CD4-positive, alpha-beta T cell treated with Interleukin-12 subunit alpha and Interleukin-12 subunit beta, for 1 hour (primary cell): ENCODE data around the gene MRPL27.

Experiments
- DNase-seq: peaks from one replicate; pipeline ENCODE4 v3.0.0-alpha.2; 2020

MRPL27 gene

DNA sequence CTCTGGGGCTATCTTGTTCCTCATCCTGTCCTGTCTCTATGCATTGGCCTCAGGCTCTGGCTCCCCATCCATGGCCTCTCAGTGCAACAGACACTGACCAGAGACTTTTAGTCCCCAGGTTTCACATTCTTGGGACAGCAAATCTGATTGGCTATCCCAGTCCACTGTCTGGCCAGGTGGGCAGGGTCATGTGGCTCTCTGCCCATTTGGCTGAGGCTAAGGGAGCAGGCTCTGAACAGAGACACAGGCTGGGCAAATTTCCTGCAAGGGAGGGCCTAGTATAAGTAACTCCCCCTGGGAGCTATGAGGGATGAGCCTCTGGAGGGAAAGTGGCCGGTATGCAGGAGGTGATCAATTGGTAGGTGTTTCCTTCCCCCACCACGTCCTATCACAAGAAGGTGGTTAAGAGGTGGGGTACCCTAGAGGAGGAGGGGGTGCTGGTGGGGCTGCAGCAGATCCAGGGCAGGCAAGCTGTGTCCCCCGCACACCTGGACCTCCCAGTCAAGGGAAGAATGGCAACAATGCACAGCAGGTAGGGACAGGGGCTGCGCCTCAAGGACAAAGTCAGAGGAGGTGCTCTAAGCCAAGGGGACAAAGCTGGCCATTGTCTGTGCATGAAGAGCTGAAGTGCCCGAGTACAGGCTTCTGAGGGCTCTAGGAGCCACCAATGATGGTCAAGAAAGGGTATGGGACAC is 13.8 kb downstream of the MRPL27 start:
- no peak for DNase-seq

DNA sequence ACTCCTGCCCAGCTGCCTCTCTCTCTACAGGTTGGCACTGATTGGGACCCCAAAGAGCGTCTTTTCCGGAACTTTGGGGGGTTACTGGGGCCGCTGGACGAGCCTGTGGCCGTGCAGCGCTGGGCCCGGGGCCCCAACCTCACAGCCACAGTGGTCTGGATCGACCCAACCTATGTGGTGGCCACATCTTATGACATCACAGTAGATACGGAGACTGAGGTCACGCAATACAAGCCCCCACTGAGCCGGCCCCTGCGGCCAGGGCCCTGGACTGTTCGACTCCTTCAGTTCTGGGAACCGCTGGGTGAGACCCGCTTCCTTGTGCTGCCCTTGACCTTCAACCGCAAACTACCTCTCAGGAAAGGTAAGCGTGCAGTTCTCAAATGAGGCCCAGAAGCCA is 14.8 kb downstream of the MRPL27 start:
- no peak for DNase-seq

- no peak for DNase-seq
Observed at GRCh38 chr17:50356892-50357510, 16.0 kb downstream of the MRPL27 start.

DNA sequence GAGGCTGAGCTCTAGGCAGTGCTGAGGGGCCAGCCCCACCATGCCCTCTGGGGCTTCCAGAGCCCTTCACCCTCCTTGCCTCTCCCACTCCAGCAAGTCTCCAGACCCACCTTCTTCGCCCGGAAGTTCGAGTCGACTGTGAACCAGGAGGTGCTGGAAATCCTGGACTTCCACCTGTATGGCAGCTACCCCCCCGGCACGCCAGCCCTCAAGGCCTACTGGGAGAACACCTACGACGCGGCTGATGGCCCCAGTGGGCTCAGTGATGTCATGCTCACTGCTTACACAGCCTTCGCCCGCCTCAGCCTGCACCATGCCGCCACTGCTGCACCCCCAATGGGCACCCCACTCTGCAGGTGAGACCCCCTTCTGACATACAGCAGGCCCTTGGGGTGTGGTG is 16.6 kb downstream of the MRPL27 start:
- DNase-seq, result no peak

DNA sequence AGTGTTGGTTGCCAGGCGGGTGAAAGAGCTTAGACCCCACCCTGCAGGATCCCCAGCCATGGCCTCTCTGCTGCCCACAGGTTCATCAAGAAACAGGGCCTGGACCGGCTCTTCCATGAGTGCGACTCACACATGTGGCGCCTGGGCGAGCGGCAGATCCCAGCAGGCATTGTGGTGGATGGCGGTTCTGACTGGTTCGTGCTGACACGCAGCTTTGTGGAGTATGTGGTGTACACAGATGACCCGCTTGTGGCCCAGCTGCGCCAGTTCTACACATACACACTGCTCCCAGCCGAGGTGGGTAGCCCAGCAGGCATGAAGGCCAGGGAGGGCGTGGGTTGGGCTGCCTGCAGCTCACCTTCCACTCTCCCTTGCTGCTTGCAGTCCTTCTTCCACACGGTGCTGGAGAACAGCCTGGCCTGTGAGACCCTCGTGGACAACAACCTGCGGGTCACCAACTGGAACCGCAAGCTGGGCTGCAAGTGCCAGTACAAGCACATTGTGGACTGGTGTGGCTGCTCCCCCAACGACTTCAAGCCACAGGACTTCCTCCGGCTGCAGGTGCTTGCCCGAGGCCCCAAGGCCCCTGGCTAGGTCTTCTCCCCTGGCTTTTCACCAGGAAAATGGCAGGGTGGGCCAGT is 17.2 kb downstream of the MRPL27 start:
- DNase-seq, result no peak

GRCh38 chr17:50355336-50355700 is 17.7 kb downstream of the MRPL27 start:
- DNase-seq, result no peak

DNA sequence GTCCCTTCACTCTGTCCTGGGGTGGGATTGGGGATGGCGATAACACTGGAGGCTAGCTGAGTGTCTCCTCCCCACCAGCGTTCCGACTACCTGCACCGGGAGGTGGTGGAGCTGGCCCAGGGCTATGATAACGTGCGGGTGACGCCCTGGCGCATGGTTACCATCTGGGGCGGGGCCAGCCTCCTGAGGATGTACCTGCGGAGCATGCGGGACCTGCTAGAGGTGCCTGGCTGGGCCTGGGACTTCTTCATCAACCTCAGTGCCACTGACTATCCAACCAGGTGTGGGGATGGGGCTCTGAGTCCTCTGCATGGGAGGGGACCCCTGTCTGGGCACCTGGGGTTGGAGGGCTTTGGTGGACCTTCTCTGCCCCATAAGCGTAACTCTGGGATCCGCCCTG is 18.2 kb downstream of the MRPL27 start:
- DNase-seq, result no peak

- DNase-seq, result no peak
Observed at GRCh38 chr17:50354198-50354597, 18.8 kb downstream of the MRPL27 start.

GRCh38 chr17:50353600-50354195 is 19.3 kb downstream of the MRPL27 start:
- DNase-seq, result no peak

GRCh38 chr17:50352693-50353599 is 20.0 kb downstream of the MRPL27 start:
- no peak for DNase-seq

GRCh38 chr17:50352072-50352692 is 20.8 kb downstream of the MRPL27 start:
- DNase-seq, result no peak

DNA sequence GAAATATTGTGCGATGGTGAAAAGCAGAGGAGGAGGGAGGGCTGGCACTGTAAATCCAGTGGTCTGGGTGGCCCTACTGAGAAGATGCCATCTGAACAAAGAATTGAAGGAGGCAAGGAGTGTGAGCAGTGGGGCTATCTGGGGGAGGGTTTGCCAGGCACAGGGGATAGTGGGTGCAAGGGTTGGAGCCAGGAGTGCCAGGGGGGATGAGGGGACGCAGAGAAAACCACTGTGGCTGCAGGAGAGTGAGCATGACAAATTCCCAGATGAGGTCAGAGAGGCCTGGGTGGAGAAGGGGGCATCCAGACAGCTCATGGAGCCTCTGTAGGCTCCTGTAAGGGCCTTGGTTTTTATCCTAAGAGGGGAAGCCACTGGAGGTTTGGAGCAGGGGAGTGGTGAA is 22.3 kb downstream of the MRPL27 start:
- no peak for DNase-seq

DNA sequence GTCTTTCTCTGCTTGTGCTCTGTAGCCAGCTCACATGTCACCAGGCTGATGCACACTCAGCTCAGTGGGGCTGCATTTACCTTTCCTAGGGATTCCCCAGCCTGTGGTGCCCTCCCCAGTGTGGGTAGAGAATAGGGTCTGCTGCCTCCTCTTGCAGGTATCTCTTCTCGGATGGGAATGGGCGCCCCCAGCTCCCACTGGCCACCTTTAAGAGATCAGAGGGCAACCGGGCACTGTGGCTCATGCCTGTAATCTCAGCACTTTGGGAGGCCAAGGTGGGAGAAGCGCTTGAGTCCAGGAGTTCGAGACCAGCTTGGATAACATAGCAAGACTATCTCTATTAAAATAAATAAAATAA is 23.8 kb downstream of the MRPL27 start:
- DNase-seq, result no peak

GRCh38 chr17:50348522-50349242 is 24.3 kb downstream of the MRPL27 start:
- no peak for DNase-seq

DNA sequence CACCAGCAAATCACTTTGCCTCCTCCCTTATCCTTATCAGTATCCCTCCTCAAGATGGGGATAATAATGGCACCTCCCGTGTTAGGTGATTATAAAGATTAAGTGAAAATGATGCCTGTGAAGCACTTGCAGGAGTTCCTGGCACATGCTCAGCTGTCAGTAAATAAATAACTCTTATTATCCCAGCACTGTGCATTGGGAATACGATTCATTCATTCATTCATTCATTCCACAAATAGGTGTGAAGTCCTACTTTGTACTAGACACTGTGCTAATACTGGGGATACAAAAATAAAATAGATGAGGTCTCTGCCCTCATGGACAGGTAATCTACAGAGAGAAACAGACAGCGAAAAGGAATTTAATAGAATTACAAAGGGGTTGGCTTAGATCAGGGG is 25.1 kb downstream of the MRPL27 start:
- no peak for DNase-seq

DNA sequence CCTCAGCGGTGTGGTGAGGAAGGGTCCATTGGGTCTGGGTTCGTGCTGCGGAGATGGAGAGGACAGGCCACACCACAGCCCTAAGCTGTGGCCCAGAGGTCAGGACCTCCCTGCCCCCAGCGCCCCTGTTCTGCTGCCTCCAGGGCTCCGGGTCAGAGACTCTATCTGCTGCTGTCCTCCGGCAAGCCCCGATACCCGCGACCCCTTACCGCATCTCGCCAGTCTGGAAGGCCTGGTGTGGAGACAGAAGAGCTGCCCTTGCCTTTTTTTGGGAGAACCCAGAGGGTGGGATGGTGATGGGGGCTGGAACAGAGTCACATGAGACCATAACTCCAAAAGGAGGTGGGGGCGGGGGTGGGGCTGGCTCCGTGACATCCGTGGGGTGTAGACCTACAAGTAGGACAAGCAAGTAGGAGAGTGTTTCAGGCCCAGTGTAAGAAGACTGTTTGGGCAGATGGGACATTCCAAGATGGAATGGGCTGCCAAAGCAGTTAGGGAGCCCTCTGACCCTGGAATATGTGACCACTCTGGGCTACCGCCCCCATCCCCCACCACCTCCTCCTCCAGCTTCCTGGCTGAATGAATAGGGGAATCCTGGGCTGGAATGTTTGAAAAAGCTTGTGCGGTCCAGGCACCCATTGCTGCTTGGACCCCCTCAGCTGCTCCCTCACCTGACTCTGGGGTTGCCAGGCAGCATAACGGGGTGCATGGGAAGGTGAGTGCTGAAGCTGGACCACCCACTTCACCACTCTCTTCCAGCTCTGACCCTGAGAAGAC is 25.7 kb downstream of the MRPL27 start:
- no peak for DNase-seq

GRCh38 chr17:50346313-50347116 is 26.5 kb downstream of the MRPL27 start:
- no peak for DNase-seq

DNA sequence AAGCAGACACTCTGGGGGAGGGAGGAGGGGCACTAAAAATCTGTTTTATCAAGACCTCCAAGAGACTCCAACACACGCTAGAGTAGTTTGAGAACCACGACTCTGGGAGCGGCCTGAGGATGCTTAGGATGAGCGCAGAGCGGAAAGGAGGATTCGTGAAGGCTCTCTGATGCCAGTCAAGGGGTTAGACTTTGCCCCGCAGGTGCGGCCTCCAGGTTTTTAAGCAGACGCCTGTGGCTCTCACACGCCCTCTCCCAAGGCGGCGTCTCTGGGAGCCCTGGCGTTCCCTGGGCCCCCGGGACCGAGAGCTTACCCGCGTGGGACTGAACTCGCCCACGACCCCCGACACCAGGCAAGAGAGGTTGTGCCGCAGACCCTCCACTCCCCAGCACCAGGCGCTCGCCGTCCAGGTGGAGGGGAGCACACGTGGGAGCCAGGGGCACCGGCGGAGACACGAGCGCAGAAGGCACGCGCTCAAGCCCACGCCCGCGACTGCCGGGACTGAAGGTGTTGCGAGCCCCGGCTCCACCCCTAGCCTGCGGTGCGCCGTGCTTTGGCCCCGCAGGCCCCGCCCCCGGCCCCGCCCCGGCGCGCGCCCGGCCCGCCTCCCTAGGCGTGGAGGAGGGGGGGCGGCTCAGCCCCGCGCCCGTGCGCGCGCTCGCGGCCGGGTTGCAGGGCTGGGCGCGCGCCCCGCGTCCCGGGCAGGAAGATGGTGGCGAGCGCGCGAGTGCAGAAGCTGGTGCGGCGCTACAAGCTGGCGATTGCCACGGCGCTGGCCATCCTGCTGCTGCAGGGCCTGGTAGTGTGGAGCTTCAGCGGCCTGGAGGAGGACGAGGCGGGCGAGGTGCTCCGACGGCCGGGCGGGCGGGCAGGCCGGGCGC is 27.3 kb downstream of the MRPL27 start, which contains the start of gene XYLT2:
Gene XYLT2 (plus strand): TSS at position 695 of the 881 bp plus-strand sequence. CDS start 15 bp downstream, at position 710.
- peak; percentile 94 for DNase-seq
